ENCODE data around the gene SMPD3. TPM values are rescaled to one million over a fixed set of nuclear protein-coding genes. Genes with fewer than 3 reads are reported as not detected.
A peak's percentile ranks its signal among the peaks of the same experiment; 100 is the strongest.

SMPD3 gene
- total RNA-seq, 4 donors from 2014 or later = 0.20 to 3.3 (median 0.63) TPM

DNA sequence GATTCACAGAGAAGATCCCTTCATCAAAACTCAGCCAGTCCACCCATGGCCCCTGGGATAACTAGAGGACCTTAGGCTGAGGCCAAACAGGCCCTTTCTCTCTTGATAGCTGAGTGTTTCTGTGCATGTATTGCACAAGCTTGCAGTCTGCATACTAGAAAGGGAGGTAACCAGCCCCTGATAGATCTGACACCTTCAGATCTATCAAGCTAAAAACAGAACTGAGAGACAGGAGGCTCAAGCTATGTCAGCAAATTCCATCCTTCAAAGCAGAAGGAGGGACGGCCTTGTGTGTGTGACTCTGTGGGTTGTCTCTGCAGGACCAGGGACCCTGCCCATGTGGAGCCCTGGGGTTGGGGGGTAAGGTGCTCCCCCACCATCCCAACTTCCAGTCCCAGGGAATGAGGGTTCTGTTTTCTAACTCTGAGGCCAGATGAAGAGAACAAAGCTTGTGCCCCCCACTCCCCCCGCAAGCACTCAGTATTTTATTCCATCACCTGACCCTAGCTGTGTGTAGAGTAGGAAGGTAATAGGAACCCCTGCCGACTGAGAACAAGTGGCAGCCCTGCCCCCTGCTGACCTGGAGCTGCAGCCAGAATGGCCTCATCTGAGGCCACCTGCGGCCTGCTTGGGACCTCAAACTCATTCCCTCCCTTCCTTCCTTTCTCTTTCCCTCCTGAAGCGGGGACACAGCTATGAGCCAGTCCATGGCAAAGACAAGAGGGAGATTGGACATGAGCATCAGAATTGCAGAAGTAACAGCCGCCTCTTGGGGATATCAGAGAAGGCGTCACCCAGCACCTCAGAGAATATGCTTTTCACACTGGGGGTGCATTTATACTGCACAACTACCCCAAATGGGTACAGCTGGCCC lies 63.8 kb downstream of the SMPD3 start:
- H3K36me3 ChIP-seq = no peaks in the 10 kb centered on the region
- no peaks in the 10 kb centered on the region for H3K9me3 ChIP-seq
- no peak overlapping the region for H3K27ac ChIP-seq
- 57 to 69% methylated on average over 7 of the region's 7 CpGs for WGBS, 2 donors
- DNase-seq (ENCODE audit: low spot score in 2 of 2) = no peak
- no peak overlapping the region for H3K4me3 ChIP-seq
- TF ChIP-seq EP300 (IDR thresholded peaks at IDR 0.05) = no peak
- H3K4me1 ChIP-seq = no peaks in the 10 kb centered on the region
- no peaks in the 10 kb centered on the region for H3K27me3 ChIP-seq

DNA sequence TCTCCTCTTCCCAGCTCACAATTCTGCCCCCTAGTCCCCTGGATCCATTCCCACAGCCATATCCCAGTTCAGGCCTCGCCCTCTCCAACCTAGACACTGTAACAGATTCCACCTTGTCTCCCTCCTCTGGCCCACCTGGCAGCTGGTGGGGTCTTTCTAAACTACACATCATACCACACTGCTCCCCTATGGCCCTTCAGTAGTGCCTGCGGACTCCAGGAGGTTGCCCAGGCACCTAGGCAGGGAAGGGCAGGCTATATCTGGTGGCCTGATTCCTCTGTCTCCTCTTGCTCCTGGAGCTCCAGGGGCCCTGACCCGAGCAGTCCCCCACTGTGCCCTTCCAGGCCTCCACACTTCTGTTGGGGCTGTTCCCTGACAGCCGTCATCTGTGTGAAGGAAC lies 64.5 kb downstream of the SMPD3 start:
- WGBS, 2 donors = 89 to 91% methylated on average over 4 of the region's 4 CpGs
- no peak for DNase-seq (ENCODE audit: low spot score in 2 of 2)
- Histone ChIP-seq H3K4me1 (no peaks in the 10 kb centered on the region), H3K9me3 (no peaks in the 10 kb centered on the region), H3K27ac (no peak overlapping the region), H3K27me3 (no peaks in the 10 kb centered on the region), H3K4me3 (no peak overlapping the region), H3K36me3 (no peaks in the 10 kb centered on the region)
- TF ChIP-seq, protein P1, sequence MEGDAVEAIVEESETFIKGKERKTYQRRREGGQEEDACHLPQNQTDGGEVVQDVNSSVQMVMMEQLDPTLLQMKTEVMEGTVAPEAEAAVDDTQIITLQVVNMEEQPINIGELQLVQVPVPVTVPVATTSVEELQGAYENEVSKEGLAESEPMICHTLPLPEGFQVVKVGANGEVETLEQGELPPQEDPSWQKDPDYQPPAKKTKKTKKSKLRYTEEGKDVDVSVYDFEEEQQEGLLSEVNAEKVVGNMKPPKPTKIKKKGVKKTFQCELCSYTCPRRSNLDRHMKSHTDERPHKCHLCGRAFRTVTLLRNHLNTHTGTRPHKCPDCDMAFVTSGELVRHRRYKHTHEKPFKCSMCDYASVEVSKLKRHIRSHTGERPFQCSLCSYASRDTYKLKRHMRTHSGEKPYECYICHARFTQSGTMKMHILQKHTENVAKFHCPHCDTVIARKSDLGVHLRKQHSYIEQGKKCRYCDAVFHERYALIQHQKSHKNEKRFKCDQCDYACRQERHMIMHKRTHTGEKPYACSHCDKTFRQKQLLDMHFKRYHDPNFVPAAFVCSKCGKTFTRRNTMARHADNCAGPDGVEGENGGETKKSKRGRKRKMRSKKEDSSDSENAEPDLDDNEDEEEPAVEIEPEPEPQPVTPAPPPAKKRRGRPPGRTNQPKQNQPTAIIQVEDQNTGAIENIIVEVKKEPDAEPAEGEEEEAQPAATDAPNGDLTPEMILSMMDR (IDR thresholded peaks at IDR 0.05) = no peak
- TF ChIP-seq POLR2A (IDR thresholded peaks at IDR 0.05) (no peak), EP300 (IDR thresholded peaks at IDR 0.05) (no peak)

DNA sequence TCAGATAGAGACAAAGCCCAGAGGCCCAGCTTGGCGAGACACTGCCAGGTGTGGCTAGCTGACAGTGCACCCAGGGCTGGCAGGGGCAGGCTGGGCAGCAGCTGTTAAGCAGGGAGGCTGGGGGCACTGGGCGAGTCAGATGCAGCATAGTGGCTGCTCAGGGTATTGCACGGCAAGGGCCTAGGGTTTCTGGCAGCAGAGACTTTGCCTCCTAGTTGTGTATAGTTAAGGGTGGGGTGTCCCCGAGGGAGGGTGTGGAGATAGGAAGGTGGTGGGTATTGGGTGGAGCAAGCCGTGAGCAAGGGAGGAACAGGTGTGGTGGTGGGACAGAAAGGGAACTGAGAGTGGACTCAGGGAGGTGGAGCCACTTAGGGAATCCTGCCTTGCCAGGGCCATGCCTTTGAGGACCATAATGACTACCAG lies 66.0 kb downstream of the SMPD3 start:
- Histone ChIP-seq H3K4me3 (no peak overlapping the region), H3K36me3 (no peaks in the 10 kb centered on the region), H3K9me3 (no peaks in the 10 kb centered on the region), H3K27me3 (no peaks in the 10 kb centered on the region), H3K27ac (no peak overlapping the region), H3K4me1 (no peaks in the 10 kb centered on the region)
- WGBS, 2 donors = 76 to 80% methylated on average over 5 of the region's 5 CpGs
- TF ChIP-seq, protein P1 (IDR thresholded peaks at IDR 0.05) = peak in 1 of 5 experiments; percentile 29
- no peak for TF ChIP-seq POLR2A (IDR thresholded peaks at IDR 0.05)
- no peak for TF ChIP-seq EP300 (IDR thresholded peaks at IDR 0.05)
- no peak for DNase-seq (ENCODE audit: low spot score in 2 of 2)

DNA sequence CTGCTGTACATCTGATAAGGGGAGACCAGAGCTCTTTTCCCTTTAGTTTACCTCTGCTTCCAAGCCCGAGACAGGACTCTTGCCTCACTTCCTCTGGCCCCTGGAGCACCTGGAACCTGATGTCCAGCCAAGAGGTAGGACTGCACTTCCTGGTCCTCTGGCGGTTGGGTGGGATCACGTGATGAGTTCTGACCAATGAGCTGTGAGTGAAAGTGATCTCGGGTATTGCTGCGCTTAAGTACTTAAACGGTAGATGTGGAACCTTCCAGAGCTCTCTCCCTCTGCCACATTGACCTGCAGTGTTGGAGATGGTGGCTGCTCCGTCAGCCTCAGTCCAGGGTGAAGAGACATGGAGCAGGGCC lies 67.0 kb downstream of the SMPD3 start:
- TF ChIP-seq, protein P1 (IDR thresholded peaks at IDR 0.05) = no peak
- Histone ChIP-seq H3K27ac (no peak overlapping the region), H3K9me3 (no peaks in the 10 kb centered on the region), H3K4me3 (no peak overlapping the region), H3K4me1 (no peaks in the 10 kb centered on the region), H3K27me3 (no peaks in the 10 kb centered on the region), H3K36me3 (no peaks in the 10 kb centered on the region)
- no peak for DNase-seq (ENCODE audit: low spot score in 2 of 2)
- WGBS, 2 donors = 81 to 83% methylated on average over 7 of the region's 7 CpGs

DNA sequence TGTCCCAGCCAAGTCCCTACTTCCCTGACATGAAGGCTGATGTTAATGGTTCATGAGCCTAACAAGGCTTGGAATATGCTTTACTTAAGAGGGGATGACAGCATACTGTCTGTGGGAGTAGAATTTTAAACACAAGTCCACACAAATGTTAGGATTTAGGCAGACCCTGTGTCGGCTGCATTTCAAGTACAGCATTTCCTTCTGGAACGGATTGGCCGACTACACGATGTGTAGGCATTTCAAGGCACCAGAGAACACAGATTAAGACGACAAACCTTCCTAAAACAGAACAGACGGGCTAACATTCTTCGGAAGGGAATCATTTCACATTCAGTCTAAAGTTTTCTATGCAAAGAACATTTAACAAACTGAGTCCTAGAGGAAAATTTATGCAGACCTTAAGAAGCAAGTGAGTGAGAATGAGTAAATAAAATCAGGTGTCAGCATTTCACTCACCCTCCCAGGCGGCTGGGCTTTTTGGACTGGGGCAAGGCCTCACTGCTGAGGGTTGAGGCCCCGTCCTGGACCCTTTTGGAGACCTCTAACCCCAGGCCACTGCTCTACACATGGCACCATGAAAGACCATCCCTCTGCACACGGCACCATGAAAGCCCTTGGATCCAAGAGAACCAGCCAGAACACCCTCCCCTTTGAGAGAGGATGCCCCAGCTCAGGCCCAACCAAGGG lies 67.5 kb downstream of the SMPD3 start:
- WGBS, 2 donors = 85 to 89% methylated on average over 10 of the region's 10 CpGs
- Histone ChIP-seq H3K27ac (no peak overlapping the region), H3K4me1 (no peaks in the 10 kb centered on the region), H3K4me3 (no peak overlapping the region), H3K27me3 (no peaks in the 10 kb centered on the region), H3K9me3 (no peaks in the 10 kb centered on the region), H3K36me3 (no peaks in the 10 kb centered on the region)
- no peak for TF ChIP-seq EP300 (IDR thresholded peaks at IDR 0.05)
- TF ChIP-seq, protein P1 (IDR thresholded peaks at IDR 0.05) = no peak
- TF ChIP-seq POLR2A (IDR thresholded peaks at IDR 0.05) = no peak
- no peak for DNase-seq (ENCODE audit: low spot score in 2 of 2)
